Caco-2 (cell line): ENCODE measurements around the gene UBN1. TPM values are rescaled to one million over a fixed set of nuclear protein-coding genes. Genes with fewer than 3 reads are reported as not detected.

Source experiments
- BruUV-seq: library from RNA; stranded (reverse); fragments of 400-500 nt; replicated peaks from 2 replicates; lab custom pipeline; 2021; lab: Mats Ljungman, UMichigan
- CTCF ChIA-PET: fragments of 300-600 bp; sonication (Branson Sonifier 250); formaldehyde crosslinking; loops from one replicate; lab custom pipeline; 2022; ENCODE audit warnings: antibody characterized with exemption; lab: Charles Lee
- POLR2A ChIA-PET: fragments of 300-600 bp; sonication (Branson Sonifier 250); formaldehyde crosslinking; loops from one replicate; lab custom pipeline; 2022; ENCODE audit warnings: antibody characterized with exemption; lab: Charles Lee
- DNase-seq, 2 experiments: peaks; one replicate each; pipeline versions ENCODE4 v3.0.0 to v3.0.0-alpha.2; 2020 to 2022
- H3K27me3 ChIP-seq: replicated peaks from 2 replicates; pipeline ENCODE4 v1.6.0; 2011; ENCODE audit warnings: low read length; ENCODE audit not compliant: control insufficient read depth, insufficient read depth
- H3K36me3 ChIP-seq: 2 replicates; pipeline ENCODE4 v1.5.1; 2011; ENCODE audit warnings: low read length; ENCODE audit not compliant: control insufficient read depth, insufficient read depth
- H3K4me1 ChIP-seq: fragments of 250-450 bp; sonication (Bioruptor Pico); 2 replicates; pipeline ENCODE4 v1.5.1; 2020; ENCODE audit warnings: mild to moderate bottlenecking
- H3K4me3 ChIP-seq: 2 replicates; pipeline ENCODE4 v1.5.1; 2011; ENCODE audit warnings: low read depth, mild to moderate bottlenecking, control low read depth, low read length
- H3K9me3 ChIP-seq: fragments of 250-450 bp; sonication (Bioruptor Pico); 2 replicates; pipeline ENCODE4 v1.5.1; 2020; ENCODE audit warnings: mild to moderate bottlenecking, moderate library complexity
- H3K27ac Mint-ChIP-seq: one replicate; pipeline ENCODE4 v1.8.0; 2022; ENCODE audit warnings: mixed read lengths; ENCODE audit not compliant: unreplicated experiment
- H3K27me3 Mint-ChIP-seq: one replicate; pipeline ENCODE4 v1.8.0; 2022; ENCODE audit warnings: mixed read lengths; ENCODE audit not compliant: insufficient read depth, unreplicated experiment
- H3K36me3 Mint-ChIP-seq: one replicate; pipeline ENCODE4 v1.8.0; 2022; ENCODE audit warnings: mild to moderate bottlenecking, mixed read lengths; ENCODE audit not compliant: insufficient read depth, unreplicated experiment
- H3K4me1 Mint-ChIP-seq: one replicate; pipeline ENCODE4 v1.8.0; 2022; ENCODE audit warnings: low read depth, mixed read lengths; ENCODE audit not compliant: unreplicated experiment
- H3K4me3 Mint-ChIP-seq: one replicate; pipeline ENCODE4 v1.8.0; 2022; ENCODE audit warnings: mild to moderate bottlenecking, moderate library complexity, mixed read lengths; ENCODE audit not compliant: unreplicated experiment
- H3K9me3 Mint-ChIP-seq: one replicate; pipeline ENCODE4 v1.8.0; 2022; ENCODE audit warnings: mixed read lengths; ENCODE audit not compliant: unreplicated experiment
- CTCF ChIP-seq, 2 experiments: fragments of 200-600 bp in 1 of 2; IDR thresholded peaks; 1 replicate in 1 of 2; 2 replicates in 1 of 2; pipeline versions ENCODE4 v1.5.1 to v1.8.0; 2011 to 2022; ENCODE audit warnings: antibody characterized with exemption in 1 of 2, control low read depth in 1 of 2, inconsistent platforms in 1 of 2, low read depth in 1 of 2, low read length in 1 of 2, mild to moderate bottlenecking in 1 of 2, moderate library complexity in 1 of 2; ENCODE audit not compliant: insufficient read depth in 1 of 2, severe bottlenecking in 1 of 2, unreplicated experiment in 1 of 2
- intact Hi-C: fragments of 100-400 bp; cut with micrococcal nuclease; formaldehyde crosslinking; loops from one replicate; pipeline ENCODE4 v1.10.0; 2022; ENCODE audit not compliant: unreplicated experiment
- total RNA-seq: library from RNA; stranded (reverse); gene quantifications from 2 replicates; pipeline ENCODE4 v1.2.3, GENCODE V29; 2022

Gene UBN1
- total RNA-seq, 1 experiment from 2014 or later = 31.5 TPM

GRCh38 chr16:4877380-4877685 is 30.1 kb downstream of the UBN1 start:
- Histone ChIP-seq H3K9me3 (no peaks in the 10 kb centered on the region), H3K4me3 (no peak overlapping the region), H3K27me3 (no peaks in the 10 kb centered on the region), H3K4me1 (no peaks in the 10 kb centered on the region), H3K36me3 (peaks cover 3% of the 10 kb centered on the region)
- BruUV-seq = no TSS peak
- ChIA-PET CTCF (no interaction called here), POLR2A (no interaction called here)
- H3K27me3 Mint-ChIP-seq = no peaks in the 10 kb centered on the region
- TF ChIP-seq CTCF (IDR thresholded peaks at IDR 0.05; ENCODE audit: insufficient read depth in 1 of 2, low read depth in 1 of 2, low read length in 1 of 2, severe bottlenecking in 1 of 2, unreplicated experiment in 1 of 2) = no peak
- intact Hi-C loops = no loop called here
- H3K4me3 Mint-ChIP-seq = no peak overlapping the region
- H3K27ac Mint-ChIP-seq = peak overlapping the region; percentile 71
- H3K9me3 Mint-ChIP-seq = no peaks in the 10 kb centered on the region
- no peaks in the 10 kb centered on the region for H3K4me1 Mint-ChIP-seq
- H3K36me3 Mint-ChIP-seq = peaks cover 84% of the 10 kb centered on the region
- DNase-seq = no peak

- Mint-ChIP-seq H3K36me3 (peaks cover 85% of the 10 kb centered on the region), H3K4me1 (no peaks in the 10 kb centered on the region), H3K9me3 (no peaks in the 10 kb centered on the region), H3K27me3 (no peaks in the 10 kb centered on the region), H3K27ac (no peak overlapping the region), H3K4me3 (no peak overlapping the region)
- BruUV-seq = no TSS peak
- no peak for DNase-seq
- Histone ChIP-seq H3K9me3 (no peaks in the 10 kb centered on the region), H3K4me3 (no peak overlapping the region), H3K36me3 (no peaks in the 10 kb centered on the region; the same call in none of the 2 replicates), H3K4me1 (no peaks in the 10 kb centered on the region), H3K27me3 (no peaks in the 10 kb centered on the region)
- POLR2A ChIA-PET = no interaction called here
- TF ChIP-seq CTCF (IDR thresholded peaks at IDR 0.05; ENCODE audit: insufficient read depth in 1 of 2, low read depth in 1 of 2, low read length in 1 of 2, severe bottlenecking in 1 of 2, unreplicated experiment in 1 of 2) = no peak
- CTCF ChIA-PET = no interaction called here
- intact Hi-C loops = no loop called here
Observed at GRCh38 chr16:4879049-4879448, 31.8 kb downstream of the UBN1 start.

- Mint-ChIP-seq H3K4me1 (no peaks in the 10 kb centered on the region), H3K9me3 (no peaks in the 10 kb centered on the region), H3K27ac (no peak overlapping the region), H3K36me3 (peaks cover 89% of the 10 kb centered on the region), H3K27me3 (no peaks in the 10 kb centered on the region), H3K4me3 (no peak overlapping the region)
- intact Hi-C loops = no loop called here
- Histone ChIP-seq H3K4me1 (no peaks in the 10 kb centered on the region), H3K9me3 (no peaks in the 10 kb centered on the region), H3K4me3 (no peak overlapping the region), H3K36me3 (no peaks in the 10 kb centered on the region; the same call in none of the 2 replicates), H3K27me3 (no peaks in the 10 kb centered on the region)
- TF ChIP-seq CTCF (IDR thresholded peaks at IDR 0.05; ENCODE audit: insufficient read depth in 1 of 2, low read depth in 1 of 2, low read length in 1 of 2, severe bottlenecking in 1 of 2, unreplicated experiment in 1 of 2) = no peak
- DNase-seq = no peak
- BruUV-seq = no TSS peak
- CTCF ChIA-PET = interaction anchor here (0.6 kb wide), 1 partner anchor 15 kb away, joined by 3 read pairs; no protein-coding TSS in a partner anchor
- POLR2A ChIA-PET = no interaction called here
Observed at GRCh38 chr16:4880006-4880580, 32.8 kb downstream of the UBN1 start.
